PC-9 (cell line): ENCODE results near the gene KDM4E. TPM values are rescaled to one million over a fixed set of nuclear protein-coding genes. Genes with fewer than 3 reads are reported as not detected.

Experiments used
- BruUV-seq: library from RNA; stranded (reverse); fragments of 400-500 nt; replicated peaks from 2 replicates; lab custom pipeline; 2021; lab: Mats Ljungman, UMichigan
- CTCF ChIA-PET: fragments of 300-600 bp; sonication (Branson Sonifier 250); formaldehyde crosslinking; loops from one replicate; lab custom pipeline; 2022; ENCODE audit warnings: antibody characterized with exemption; lab: Charles Lee
- POLR2A ChIA-PET: fragments of 300-600 bp; sonication (Branson Sonifier 250); formaldehyde crosslinking; loops from one replicate; lab custom pipeline; 2022; ENCODE audit warnings: antibody characterized with exemption; ENCODE audit not compliant: unreplicated experiment; lab: Charles Lee
- DNase-seq, 2 experiments: peaks; one replicate each; pipeline versions ENCODE4 v3.0.0 to v3.0.0-alpha.2; 2015 to 2022; ENCODE audit warnings: mixed read lengths in 1 of 2
- H2AFZ ChIP-seq: fragments of 200-600 bp; sonication (generic); 2 replicates; pipeline ENCODE4 v1.8.1; 2017; ENCODE audit warnings: antibody characterized with exemption
- H3F3A ChIP-seq: fragments of 200-600 bp; sonication (generic); 2 replicates; pipeline ENCODE4 v1.8.1; 2017; ENCODE audit warnings: antibody characterized with exemption, mild to moderate bottlenecking, low read depth; ENCODE audit not compliant: insufficient read depth
- H3K27ac ChIP-seq: fragments of 200-600 bp; sonication (generic); 2 replicates; pipeline ENCODE4 v1.6.1; 2016; ENCODE audit warnings: mixed run types
- H3K27me3 ChIP-seq: fragments of 200-600 bp; sonication (generic); 2 replicates; pipeline ENCODE4 v1.6.1; 2016; ENCODE audit warnings: low read depth, mixed run types; ENCODE audit not compliant: insufficient read depth
- H3K36me3 ChIP-seq: fragments of 200-600 bp; sonication (generic); 2 replicates; pipeline ENCODE4 v1.6.1; 2016; ENCODE audit warnings: low read depth, mixed run types
- H3K4me1 ChIP-seq: fragments of 200-600 bp; sonication (generic); replicated peaks from 2 replicates; pipeline ENCODE4 v1.6.1; 2016; ENCODE audit warnings: mixed run types; ENCODE audit not compliant: insufficient read depth
- H3K4me2 ChIP-seq: fragments of 200-600 bp; sonication (generic); 2 replicates; pipeline ENCODE4 v1.6.1; 2017; ENCODE audit warnings: mixed run types
- H3K4me3 ChIP-seq: fragments of 200-600 bp; sonication (generic); 2 replicates; pipeline ENCODE4 v1.6.1; 2016; ENCODE audit warnings: mixed run types
- H3K79me2 ChIP-seq: fragments of 200-600 bp; sonication (generic); 2 replicates; pipeline ENCODE4 v1.6.1; 2017; ENCODE audit warnings: low read depth, mixed run types
- H3K9me2 ChIP-seq: fragments of 200-600 bp; sonication (generic); 2 replicates; pipeline ENCODE4 v1.8.1; 2017; ENCODE audit warnings: mild to moderate bottlenecking; ENCODE audit not compliant: insufficient read depth
- H3K9me3 ChIP-seq: fragments of 200-600 bp; sonication (generic); 2 replicates; pipeline ENCODE4 v1.8.1; 2016; ENCODE audit warnings: low read depth; ENCODE audit not compliant: insufficient read depth
- H4K20me1 ChIP-seq: fragments of 200-600 bp; sonication (generic); 2 replicates; pipeline ENCODE4 v1.8.1; 2017; ENCODE audit not compliant: insufficient read depth
- EZH2 ChIP-seq: fragments of 200-600 bp; sonication (generic); IDR thresholded peaks from 2 replicates; pipeline ENCODE4 v1.8.0; 2017; ENCODE audit warnings: antibody characterized with exemption, low read depth
- intact Hi-C: fragments of 100-400 bp; cut with micrococcal nuclease; formaldehyde crosslinking; loops from one replicate; pipeline ENCODE4 v1.10.0; 2022; ENCODE audit not compliant: unreplicated experiment
- total RNA-seq: library from RNA; stranded (reverse); gene quantifications from 2 replicates; pipeline ENCODE4 v1.2.3, GENCODE V29; 2021
- TF ChIP-seq, protein P1 (sequence below): fragments of 200-600 bp; sonication (generic); conservative IDR thresholded peaks from 2 replicates; pipeline ENCODE4 v1.6.1; 2017; ENCODE audit warnings: mixed run types, antibody characterized with exemption, mild to moderate bottlenecking, moderate library complexity

Gene KDM4E
- total RNA-seq, 1 experiment from 2014 or later: not detected

DNA sequence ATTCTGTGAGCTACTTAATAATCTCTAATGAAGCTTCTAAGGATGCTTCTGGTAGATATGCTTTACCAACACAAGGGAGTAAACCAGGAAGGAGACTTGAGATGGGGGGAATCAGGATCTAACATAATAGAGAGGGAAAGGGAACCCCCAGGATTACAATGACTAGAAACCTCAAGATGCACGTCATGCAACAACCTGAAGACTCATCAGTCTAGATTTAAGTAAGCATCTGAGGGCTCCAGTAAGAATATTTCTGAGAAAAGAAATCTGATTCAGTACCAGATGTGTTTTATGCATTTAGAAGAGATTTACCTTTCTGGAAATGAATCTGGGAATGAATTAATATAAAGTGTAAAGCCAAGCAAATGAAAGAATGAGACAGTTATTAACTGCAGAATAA lies 36.3 kb upstream of the KDM4E start:
- Histone ChIP-seq H3K36me3 (no peaks in the 10 kb centered on the region), H2AFZ (no peak overlapping the region), H3K9me3 (no peaks in the 10 kb centered on the region), H3K4me1 (no peaks in the 10 kb centered on the region), H3K4me2 (no peak overlapping the region), H3K4me3 (no peak overlapping the region), H3K79me2 (no peaks in the 10 kb centered on the region), H3F3A (no peaks in the 10 kb centered on the region; the same call in 1 of the 2 replicates), H3K27ac (no peak overlapping the region), H3K9me2 (no peaks in the 10 kb centered on the region), H3K27me3 (no peaks in the 10 kb centered on the region), H4K20me1 (no peaks in the 10 kb centered on the region)
- BruUV-seq: no TSS peak
- ChIA-PET CTCF (no interaction called here), POLR2A (no interaction called here)
- no peak for TF ChIP-seq EZH2
- TF ChIP-seq, protein P1, sequence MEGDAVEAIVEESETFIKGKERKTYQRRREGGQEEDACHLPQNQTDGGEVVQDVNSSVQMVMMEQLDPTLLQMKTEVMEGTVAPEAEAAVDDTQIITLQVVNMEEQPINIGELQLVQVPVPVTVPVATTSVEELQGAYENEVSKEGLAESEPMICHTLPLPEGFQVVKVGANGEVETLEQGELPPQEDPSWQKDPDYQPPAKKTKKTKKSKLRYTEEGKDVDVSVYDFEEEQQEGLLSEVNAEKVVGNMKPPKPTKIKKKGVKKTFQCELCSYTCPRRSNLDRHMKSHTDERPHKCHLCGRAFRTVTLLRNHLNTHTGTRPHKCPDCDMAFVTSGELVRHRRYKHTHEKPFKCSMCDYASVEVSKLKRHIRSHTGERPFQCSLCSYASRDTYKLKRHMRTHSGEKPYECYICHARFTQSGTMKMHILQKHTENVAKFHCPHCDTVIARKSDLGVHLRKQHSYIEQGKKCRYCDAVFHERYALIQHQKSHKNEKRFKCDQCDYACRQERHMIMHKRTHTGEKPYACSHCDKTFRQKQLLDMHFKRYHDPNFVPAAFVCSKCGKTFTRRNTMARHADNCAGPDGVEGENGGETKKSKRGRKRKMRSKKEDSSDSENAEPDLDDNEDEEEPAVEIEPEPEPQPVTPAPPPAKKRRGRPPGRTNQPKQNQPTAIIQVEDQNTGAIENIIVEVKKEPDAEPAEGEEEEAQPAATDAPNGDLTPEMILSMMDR: no peak
- no peak for DNase-seq
- intact Hi-C loops: no loop called here

DNA sequence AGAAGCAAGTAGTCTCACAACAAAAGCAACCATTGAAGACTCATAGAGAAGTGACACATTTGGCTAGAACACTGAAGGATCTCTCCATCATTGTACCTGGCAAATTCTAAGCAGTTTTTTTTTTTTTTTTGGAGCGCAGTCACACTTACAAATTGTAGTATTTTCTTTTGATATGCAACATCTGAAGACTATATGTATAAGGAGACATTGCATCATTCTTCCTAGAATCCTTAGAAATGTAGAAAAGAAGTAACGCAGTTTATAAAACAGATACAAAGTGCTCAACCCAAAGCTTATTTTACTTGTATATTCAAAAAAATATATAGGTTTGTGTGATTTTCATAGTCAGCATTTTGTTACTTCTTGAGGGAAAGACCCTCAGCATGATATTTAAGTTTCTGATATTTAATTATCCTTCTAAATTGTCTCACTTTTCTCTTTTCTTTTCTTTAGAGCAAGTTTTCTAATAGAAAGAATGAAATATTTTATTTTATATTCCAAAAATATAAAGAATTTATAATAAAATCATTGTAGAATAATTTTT lies 31.6 kb upstream of the KDM4E start:
- Histone ChIP-seq H3K79me2 (no peaks in the 10 kb centered on the region), H3K27me3 (no peaks in the 10 kb centered on the region), H3K36me3 (no peaks in the 10 kb centered on the region), H3F3A (no peaks in the 10 kb centered on the region; the same call in 1 of the 2 replicates), H2AFZ (no peak overlapping the region), H3K9me2 (no peaks in the 10 kb centered on the region), H3K27ac (no peak overlapping the region), H3K9me3 (no peaks in the 10 kb centered on the region), H4K20me1 (no peaks in the 10 kb centered on the region), H3K4me3 (no peak overlapping the region), H3K4me2 (no peak overlapping the region), H3K4me1 (no peaks in the 10 kb centered on the region)
- BruUV-seq: no TSS peak
- ChIA-PET CTCF (interaction anchor here (0.7 kb wide), 1 partner anchor 8 kb away, joined by 3 read pairs; no protein-coding TSS in a partner anchor), POLR2A (no interaction called here)
- intact Hi-C loops: no loop called here
- DNase-seq: no peak
- TF ChIP-seq, protein P1: no peak
- no peak for TF ChIP-seq EZH2

DNA sequence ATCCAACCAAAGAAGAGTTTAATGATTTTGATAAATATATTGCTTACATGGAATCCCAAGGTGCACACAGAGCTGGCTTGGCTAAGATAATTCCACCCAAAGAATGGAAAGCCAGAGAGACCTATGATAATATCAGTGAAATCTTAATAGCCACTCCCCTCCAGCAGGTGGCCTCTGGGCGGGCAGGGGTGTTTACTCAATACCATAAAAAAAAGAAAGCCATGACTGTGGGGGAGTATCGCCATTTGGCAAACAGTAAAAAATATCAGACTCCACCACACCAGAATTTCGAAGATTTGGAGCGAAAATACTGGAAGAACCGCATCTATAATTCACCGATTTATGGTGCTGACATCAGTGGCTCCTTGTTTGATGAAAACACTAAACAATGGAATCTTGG lies 27.6 kb upstream of the KDM4E start:
- no TSS peak for BruUV-seq
- no peaks in the 10 kb centered on the region for H3F3A ChIP-seq
- no peaks in the 10 kb centered on the region for H3K36me3 ChIP-seq
- intact Hi-C loops: no loop called here
- no peaks in the 10 kb centered on the region for H3K9me3 ChIP-seq
- DNase-seq: no peak
- TF ChIP-seq, protein P1: 0 out of 2 replicates have a peak, but pooled peaks have one; percentile 28
- TF ChIP-seq EZH2: no peak
- ChIA-PET POLR2A (no interaction called here), CTCF (no interaction called here)
- no peak overlapping the region for H3K4me2 ChIP-seq
- no peak overlapping the region for H2AFZ ChIP-seq
- no peaks in the 10 kb centered on the region for H3K27me3 ChIP-seq
- H3K27ac ChIP-seq: no peak overlapping the region
- no peak overlapping the region for H3K4me3 ChIP-seq
- no peaks in the 10 kb centered on the region for H3K9me2 ChIP-seq
- no peaks in the 10 kb centered on the region for H3K79me2 ChIP-seq
- no peaks in the 10 kb centered on the region for H4K20me1 ChIP-seq
- no peaks in the 10 kb centered on the region for H3K4me1 ChIP-seq
